Trophoblast cell (in vitro differentiated cells and primary cell): ENCODE measurements around the gene WDFY3.
"Not testable (repeated sequence)": the region's sequence is repeated elsewhere in the genome, so short reads cannot be mapped to it uniquely, and the experiment has no call there.

Experiments used
- DNase-seq, 2 donors: peaks; one replicate each; pipeline ENCODE4 v3.0.0-alpha.2; 2016
- H2AFZ ChIP-seq: 2 replicates; pipeline ENCODE4 v1.6.1; 2013; ENCODE audit warnings: low read length, moderate library complexity, mild to moderate bottlenecking; ENCODE audit not compliant: insufficient read depth, poor library complexity
- H2AK5ac ChIP-seq: 2 replicates; pipeline ENCODE4 v1.6.1; 2013; ENCODE audit warnings: mild to moderate bottlenecking, low read length
- H2BK120ac ChIP-seq: 2 replicates; pipeline ENCODE4 v1.6.1; 2013; ENCODE audit warnings: low read length, mild to moderate bottlenecking, moderate library complexity; ENCODE audit not compliant: insufficient read depth, poor library complexity
- H2BK12ac ChIP-seq: 2 replicates; pipeline ENCODE4 v1.6.1; 2013; ENCODE audit warnings: mild to moderate bottlenecking, low read length, moderate library complexity
- H2BK5ac ChIP-seq: 2 replicates; pipeline ENCODE4 v1.6.1; 2013; ENCODE audit warnings: low read length, low read depth, moderate library complexity, mild to moderate bottlenecking; ENCODE audit not compliant: poor library complexity
- H3K14ac ChIP-seq: 2 replicates; pipeline ENCODE4 v1.6.1; 2013; ENCODE audit warnings: mild to moderate bottlenecking, low read length
- H3K18ac ChIP-seq: 2 replicates; pipeline ENCODE4 v1.6.1; 2013; ENCODE audit warnings: mild to moderate bottlenecking, low read length
- H3K23ac ChIP-seq: 2 replicates; pipeline ENCODE4 v1.6.1; 2013; ENCODE audit warnings: low read length
- H3K27ac ChIP-seq: 2 replicates; pipeline ENCODE4 v1.5.1; 2013; ENCODE audit warnings: low read depth, mild to moderate bottlenecking, inconsistent platforms, low read length, moderate library complexity
- H3K27me3 ChIP-seq: 2 replicates; pipeline ENCODE4 v1.6.1; 2013; ENCODE audit warnings: inconsistent platforms, mild to moderate bottlenecking, low read length, moderate library complexity; ENCODE audit not compliant: insufficient read depth
- H3K36me3 ChIP-seq, 2 experiments: 1 replicate in 1 of 2; 2 replicates in 1 of 2; pipeline ENCODE4 v1.6.1; 2013; ENCODE audit warnings: low read length in 2 of 2, mild to moderate bottlenecking in 2 of 2, moderate library complexity in 1 of 2; ENCODE audit not compliant: insufficient read depth in 2 of 2, control insufficient read depth in 1 of 2
- H3K4ac ChIP-seq: 2 replicates; pipeline ENCODE4 v1.6.1; 2013; ENCODE audit warnings: low read depth, mild to moderate bottlenecking, low read length, moderate library complexity
- H3K4me1 ChIP-seq, 2 experiments: 1 replicate in 1 of 2; 2 replicates in 1 of 2; pipeline ENCODE4 v1.6.1; 2013; ENCODE audit warnings: low read length in 2 of 2, mild to moderate bottlenecking in 2 of 2, moderate library complexity in 1 of 2; ENCODE audit not compliant: insufficient read depth in 2 of 2, control insufficient read depth in 1 of 2
- H3K4me2 ChIP-seq: 2 replicates; pipeline ENCODE4 v1.6.1; 2013; ENCODE audit warnings: inconsistent platforms, mild to moderate bottlenecking, low read length, moderate library complexity
- H3K4me3 ChIP-seq: 2 replicates; pipeline ENCODE4 v1.5.1; 2013; ENCODE audit warnings: mild to moderate bottlenecking, low read depth, low read length, inconsistent platforms
- H3K79me1 ChIP-seq: one replicate; pipeline ENCODE4 v1.6.1; 2013; ENCODE audit warnings: low read length
- H3K79me2 ChIP-seq: 2 replicates; pipeline ENCODE4 v1.6.1; 2013; ENCODE audit warnings: low read length, mild to moderate bottlenecking; ENCODE audit not compliant: control insufficient read depth, insufficient read depth, poor library complexity
- H3K9ac ChIP-seq: 2 replicates; pipeline ENCODE4 v1.6.1; 2013; ENCODE audit warnings: mild to moderate bottlenecking, low read length
- H3K9me3 ChIP-seq: 2 replicates; pipeline ENCODE4 v1.6.1; 2013; ENCODE audit warnings: low read depth, mild to moderate bottlenecking, control low read depth, inconsistent platforms, low read length; ENCODE audit not compliant: insufficient read depth
- H4K12ac ChIP-seq: 2 replicates; pipeline ENCODE4 v1.6.1; 2013; ENCODE audit warnings: low read depth, mild to moderate bottlenecking, low read length, moderate library complexity
- H4K8ac ChIP-seq: 2 replicates; pipeline ENCODE4 v1.6.1; 2013; ENCODE audit warnings: low read depth, mild to moderate bottlenecking, low read length, moderate library complexity
- H4K91ac ChIP-seq: one replicate; pipeline ENCODE4 v1.6.1; 2013; ENCODE audit warnings: low read depth, mild to moderate bottlenecking, low read length, moderate library complexity
- WGBS: extraction: QIAGEN DNeasy Blood & Tissue Kit; methylation state at CpG from one replicate; pipeline ENCODE4 v1.1.7; 2013; ENCODE audit warnings: missing lambda C conversion rate; ENCODE audit not compliant: insufficient read length, insufficient coverage; ENCODE audit errors: extremely low coverage; 5-methylcytosine and 5-hydroxymethylcytosine counted together

The WDFY3 gene

GRCh38 chr4:84806541-84806940 lies 159.9 kb downstream of the WDFY3 start:
- not testable (repeated sequence) for H2BK12ac ChIP-seq, H2AK5ac ChIP-seq, H3K4me2 ChIP-seq, H3K9ac ChIP-seq, H3K79me2 ChIP-seq, H4K12ac ChIP-seq, H2AFZ ChIP-seq, H2BK5ac ChIP-seq, H3K9me3 ChIP-seq, H4K8ac ChIP-seq, H3K4me1 ChIP-seq, H3K4me3 ChIP-seq, H3K18ac ChIP-seq, H3K14ac ChIP-seq, H3K27ac ChIP-seq, DNase-seq, H2BK120ac ChIP-seq, H3K27me3 ChIP-seq, H4K91ac ChIP-seq, H3K23ac ChIP-seq, H3K4ac ChIP-seq, H3K79me1 ChIP-seq
- H3K36me3 ChIP-seq = peaks cover 10 to 15% of the 10 kb centered on the region in 2 experiments
- no CpG with 5 or more reads among the region's 11 CpGs for WGBS

- H3K36me3 ChIP-seq = peaks cover 13 to 16% of the 10 kb centered on the region in 2 experiments
- H3K23ac ChIP-seq = no peak overlapping the region
- H2AK5ac ChIP-seq = no peak overlapping the region
- H2AFZ ChIP-seq = no peak overlapping the region
- H3K18ac ChIP-seq = no peak overlapping the region
- no peaks in the 10 kb centered on the region for H3K4me1 ChIP-seq
- DNase-seq = no peak
- no peak overlapping the region for H3K14ac ChIP-seq
- H3K4me3 ChIP-seq = no peak overlapping the region
- H4K91ac ChIP-seq = no peak overlapping the region
- H4K12ac ChIP-seq = no peak overlapping the region
- no peaks in the 10 kb centered on the region for H3K27me3 ChIP-seq
- no peak overlapping the region for H3K27ac ChIP-seq
- no peaks in the 10 kb centered on the region for H3K79me1 ChIP-seq
- H2BK12ac ChIP-seq = no peak overlapping the region
- H4K8ac ChIP-seq = no peak overlapping the region
- H3K79me2 ChIP-seq = no peaks in the 10 kb centered on the region
- no peaks in the 10 kb centered on the region for H3K9me3 ChIP-seq
- H3K4me2 ChIP-seq = no peak overlapping the region
- no peak overlapping the region for H2BK120ac ChIP-seq
- no peak overlapping the region for H2BK5ac ChIP-seq
- H3K9ac ChIP-seq = no peak overlapping the region
- H3K4ac ChIP-seq = no peak overlapping the region
- WGBS = no CpG with 5 or more reads among the region's 4 CpGs
Measured at GRCh38 chr4:84804136-84804535, 162.4 kb downstream of the WDFY3 start.

GRCh38 chr4:84803720-84804119 lies 162.8 kb downstream of the WDFY3 start:
- H3K4me1 ChIP-seq = no peaks in the 10 kb centered on the region
- H3K79me2 ChIP-seq = no peaks in the 10 kb centered on the region
- H3K27me3 ChIP-seq = no peaks in the 10 kb centered on the region
- H4K91ac ChIP-seq = no peak overlapping the region
- no peak overlapping the region for H3K14ac ChIP-seq
- no peaks in the 10 kb centered on the region for H3K9me3 ChIP-seq
- no peak overlapping the region for H3K27ac ChIP-seq
- H3K79me1 ChIP-seq = no peaks in the 10 kb centered on the region
- H3K4me2 ChIP-seq = no peak overlapping the region
- H3K4ac ChIP-seq = no peak overlapping the region
- H3K18ac ChIP-seq = no peak overlapping the region
- H2BK120ac ChIP-seq = no peak overlapping the region
- no peak overlapping the region for H2BK5ac ChIP-seq
- no peak overlapping the region for H3K9ac ChIP-seq
- no peak overlapping the region for H3K23ac ChIP-seq
- no peak overlapping the region for H2AFZ ChIP-seq
- DNase-seq = no peak
- H4K8ac ChIP-seq = no peak overlapping the region
- H2AK5ac ChIP-seq = no peak overlapping the region
- WGBS = no CpG with 5 or more reads among the region's 1 CpG
- H2BK12ac ChIP-seq = no peak overlapping the region
- H3K36me3 ChIP-seq = peaks cover 13 to 15% of the 10 kb centered on the region in 2 experiments
- no peak overlapping the region for H3K4me3 ChIP-seq
- no peak overlapping the region for H4K12ac ChIP-seq

GRCh38 chr4:84803116-84803515 lies 163.4 kb downstream of the WDFY3 start:
- no peak overlapping the region for H2AK5ac ChIP-seq
- no peak overlapping the region for H2AFZ ChIP-seq
- H3K23ac ChIP-seq = no peak overlapping the region
- H2BK12ac ChIP-seq = no peak overlapping the region
- H3K4me2 ChIP-seq = no peak overlapping the region
- no peaks in the 10 kb centered on the region for H3K27me3 ChIP-seq
- H3K9ac ChIP-seq = no peak overlapping the region
- H3K79me2 ChIP-seq = no peaks in the 10 kb centered on the region
- H3K14ac ChIP-seq = no peak overlapping the region
- peaks cover 13 to 15% of the 10 kb centered on the region in 2 experiments for H3K36me3 ChIP-seq
- H2BK120ac ChIP-seq = no peak overlapping the region
- no peak overlapping the region for H3K18ac ChIP-seq
- H3K79me1 ChIP-seq = no peaks in the 10 kb centered on the region
- H3K4me3 ChIP-seq = no peak overlapping the region
- H3K9me3 ChIP-seq = no peaks in the 10 kb centered on the region
- H3K4me1 ChIP-seq = no peaks in the 10 kb centered on the region
- H4K8ac ChIP-seq = no peak overlapping the region
- no peak overlapping the region for H3K27ac ChIP-seq
- no CpG with 5 or more reads among the region's 2 CpGs for WGBS
- H4K12ac ChIP-seq = no peak overlapping the region
- no peak overlapping the region for H2BK5ac ChIP-seq
- H4K91ac ChIP-seq = no peak overlapping the region
- no peak overlapping the region for H3K4ac ChIP-seq
- no peak for DNase-seq
